Mesodermal cell (in vitro differentiated cells): ENCODE results near the gene HGS.

ENCODE experiments used
- H3K27ac ChIP-seq: 2 replicates; pipeline ENCODE4 v1.7.0; 2013; ENCODE audit warnings: mild to moderate bottlenecking, low read depth, low read length, moderate library complexity; ENCODE audit not compliant: severe bottlenecking
- H3K36me3 ChIP-seq: 2 replicates; pipeline ENCODE4 v1.7.1; 2013; ENCODE audit warnings: mild to moderate bottlenecking, low read length, moderate library complexity; ENCODE audit not compliant: control insufficient read depth, insufficient read depth
- H3K4me1 ChIP-seq: one replicate; pipeline ENCODE4 v1.7.1; 2013; ENCODE audit warnings: mild to moderate bottlenecking, low read length; ENCODE audit not compliant: insufficient read depth, control insufficient read depth, poor library complexity, severe bottlenecking
- H3K4me3 ChIP-seq: 2 replicates; pipeline ENCODE4 v1.7.0; 2013; ENCODE audit warnings: low read length, control low read depth, mild to moderate bottlenecking; ENCODE audit not compliant: insufficient read depth, poor library complexity, severe bottlenecking; ENCODE audit errors: extremely low read depth
- H3K9me3 ChIP-seq: 2 replicates; pipeline ENCODE4 v1.7.1; 2013; ENCODE audit warnings: mild to moderate bottlenecking, low read length, moderate library complexity; ENCODE audit not compliant: control insufficient read depth
- WGBS, 2 experiments: methylation state at CpG; one replicate each; pipeline ENCODE4 v1.1.5; 2013; ENCODE audit warnings: missing lambda C conversion rate in 2 of 2; ENCODE audit not compliant: insufficient coverage in 2 of 2; 5-methylcytosine and 5-hydroxymethylcytosine counted together

The HGS gene

DNA sequence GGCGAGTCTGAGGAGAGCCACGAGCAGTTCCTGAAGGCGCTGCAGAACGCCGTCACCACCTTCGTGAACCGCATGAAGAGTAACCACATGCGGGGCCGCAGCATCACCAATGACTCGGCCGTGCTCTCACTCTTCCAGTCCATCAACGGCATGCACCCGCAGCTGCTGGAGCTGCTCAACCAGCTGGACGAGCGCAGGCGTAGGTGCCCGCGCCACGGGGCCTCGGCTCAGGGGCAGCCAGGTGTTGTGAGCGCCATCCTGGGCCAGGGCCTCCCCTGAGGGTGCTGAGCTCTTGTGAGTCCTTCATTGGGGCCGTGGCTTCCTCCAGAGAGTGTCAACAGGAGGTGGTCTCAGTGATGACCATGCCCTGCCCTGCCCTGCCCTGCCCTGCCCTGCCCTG, 12.0 kb downstream of the HGS start:
- H3K9me3 ChIP-seq = no peaks in the 10 kb centered on the region
- H3K4me1 ChIP-seq = no peaks in the 10 kb centered on the region
- peaks cover 86% of the 10 kb centered on the region for H3K36me3 ChIP-seq
- no peak overlapping the region for H3K4me3 ChIP-seq
- H3K27ac ChIP-seq = no peak overlapping the region
- 97 to 98% methylated on average over 21 to 22 of the region's 22 CpGs for WGBS, 2 experiments

DNA sequence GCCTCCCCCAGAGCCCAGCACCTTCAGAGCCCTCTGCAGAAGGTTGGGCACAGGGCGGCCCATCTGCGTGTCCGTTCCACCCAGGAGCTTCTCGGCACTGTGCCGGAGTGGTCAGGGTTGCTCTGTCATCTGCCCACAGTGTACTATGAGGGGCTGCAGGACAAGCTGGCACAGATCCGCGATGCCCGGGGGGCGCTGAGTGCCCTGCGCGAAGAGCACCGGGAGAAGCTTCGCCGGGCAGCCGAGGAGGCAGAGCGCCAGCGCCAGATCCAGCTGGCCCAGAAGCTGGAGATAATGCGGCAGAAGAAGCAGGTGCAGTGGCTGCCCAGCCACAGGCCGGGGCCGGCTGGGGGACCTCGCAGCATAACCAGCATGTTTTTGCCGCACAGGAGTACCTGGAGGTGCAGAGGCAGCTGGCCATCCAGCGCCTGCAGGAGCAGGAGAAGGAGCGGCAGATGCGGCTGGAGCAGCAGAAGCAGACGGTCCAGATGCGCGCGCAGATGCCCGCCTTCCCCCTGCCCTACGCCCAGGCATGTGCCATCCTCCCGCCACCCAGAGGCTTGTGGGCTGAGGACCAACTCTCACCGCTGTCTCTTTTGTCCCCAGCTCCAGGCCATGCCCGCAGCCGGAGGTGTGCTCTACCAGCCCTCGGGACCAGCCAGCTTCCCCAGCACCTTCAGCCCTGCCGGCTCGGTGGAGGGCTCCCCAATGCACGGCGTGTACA, 12.6 kb downstream of the HGS start:
- 96 to 99% methylated on average over 40 of the region's 40 CpGs for WGBS, 2 experiments
- peaks cover 2% of the 10 kb centered on the region for H3K4me1 ChIP-seq
- no peak overlapping the region for H3K4me3 ChIP-seq
- H3K27ac ChIP-seq = no peak overlapping the region
- no peaks in the 10 kb centered on the region for H3K9me3 ChIP-seq
- peaks cover 85% of the 10 kb centered on the region for H3K36me3 ChIP-seq

DNA sequence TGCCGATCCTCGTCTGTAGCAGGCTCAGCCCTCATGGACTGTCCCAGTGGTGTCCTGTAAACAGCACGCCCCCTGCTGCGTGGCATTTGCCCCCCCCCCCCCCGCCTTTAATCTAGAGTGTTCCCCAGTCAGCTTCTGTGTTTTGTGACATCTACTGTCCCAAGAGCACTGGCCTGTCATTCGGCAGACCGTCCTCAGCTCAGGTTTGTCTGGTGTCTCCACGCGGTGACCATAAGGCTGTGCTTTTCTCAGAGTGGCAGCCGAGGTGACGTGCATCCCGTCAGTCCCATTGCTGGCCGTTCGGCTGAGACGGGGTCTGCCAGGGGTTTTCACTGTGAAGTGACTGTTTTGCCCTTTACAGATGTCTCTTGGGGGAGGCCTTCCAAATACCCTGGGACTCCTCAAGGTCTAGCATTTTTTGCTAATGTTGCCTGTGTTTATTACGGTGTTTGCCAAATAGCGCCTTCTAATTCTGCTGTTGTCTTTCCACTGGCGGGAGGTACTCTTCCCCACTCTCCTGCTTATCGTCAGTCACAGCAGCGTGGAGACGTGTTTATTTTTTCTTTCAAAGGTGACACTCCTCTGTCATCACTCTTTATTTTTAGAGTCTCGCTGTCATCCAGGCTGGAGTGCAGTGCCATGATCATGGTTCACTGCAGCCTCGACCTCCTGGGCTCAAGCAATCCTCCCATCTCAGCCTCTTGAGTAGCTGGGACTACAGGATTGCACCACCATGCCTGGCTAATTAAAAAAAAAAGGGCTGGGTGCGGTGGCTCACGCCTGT, 13.6 kb downstream of the HGS start:
- Histone ChIP-seq H3K36me3 (peaks cover 84% of the 10 kb centered on the region), H3K9me3 (no peaks in the 10 kb centered on the region), H3K4me3 (no peak overlapping the region), H3K27ac (no peak overlapping the region), H3K4me1 (peaks cover 8% of the 10 kb centered on the region)
- 95% methylated on average over 22 to 24 of the region's 25 CpGs for WGBS, 2 experiments

DNA sequence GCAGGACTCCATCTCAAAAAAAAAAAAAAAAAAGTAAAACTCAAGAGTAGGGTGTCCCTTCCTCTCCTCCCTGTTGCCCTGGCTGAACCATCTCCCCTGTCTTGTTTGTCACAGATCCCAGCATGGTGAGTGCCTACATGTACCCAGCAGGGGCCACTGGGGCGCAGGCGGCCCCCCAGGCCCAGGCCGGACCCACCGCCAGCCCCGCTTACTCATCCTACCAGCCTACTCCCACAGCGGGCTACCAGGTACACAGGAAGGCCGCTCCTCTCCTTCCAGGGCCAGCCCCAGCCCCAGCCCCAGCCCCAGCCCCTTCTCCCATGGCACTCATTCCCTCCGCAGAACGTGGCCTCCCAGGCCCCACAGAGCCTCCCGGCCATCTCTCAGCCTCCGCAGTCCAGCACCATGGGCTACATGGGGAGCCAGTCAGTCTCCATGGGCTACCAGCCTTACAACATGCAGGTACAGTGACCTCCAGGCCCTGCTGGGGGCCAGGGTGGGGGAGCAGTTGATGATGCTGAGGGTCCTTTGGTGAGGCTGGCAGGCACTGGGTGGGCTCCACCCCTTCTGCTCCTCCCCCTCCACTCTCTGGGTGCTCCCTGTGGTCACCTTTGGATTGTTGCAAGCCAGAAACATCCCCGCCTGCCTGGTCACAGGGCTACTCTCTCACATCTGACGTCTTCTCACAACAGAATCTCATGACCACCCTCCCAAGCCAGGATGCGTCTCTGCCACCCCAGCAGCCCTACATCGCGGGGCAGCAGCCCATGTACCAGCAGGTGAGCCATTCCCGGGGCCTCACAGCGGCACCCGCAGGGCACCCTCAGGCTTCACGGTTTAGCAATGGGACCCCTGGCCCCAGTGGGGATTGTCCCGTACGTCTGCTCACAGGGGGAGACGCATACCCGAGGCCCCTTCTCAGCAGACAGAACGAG, 16.8 kb downstream of the HGS start:
- H3K27ac ChIP-seq = no peak overlapping the region
- 98% methylated on average over 19 to 24 of the region's 25 CpGs for WGBS, 2 experiments
- H3K9me3 ChIP-seq = no peaks in the 10 kb centered on the region
- H3K36me3 ChIP-seq = peaks cover 67% of the 10 kb centered on the region
- no peak overlapping the region for H3K4me3 ChIP-seq
- peaks cover 13% of the 10 kb centered on the region for H3K4me1 ChIP-seq

DNA sequence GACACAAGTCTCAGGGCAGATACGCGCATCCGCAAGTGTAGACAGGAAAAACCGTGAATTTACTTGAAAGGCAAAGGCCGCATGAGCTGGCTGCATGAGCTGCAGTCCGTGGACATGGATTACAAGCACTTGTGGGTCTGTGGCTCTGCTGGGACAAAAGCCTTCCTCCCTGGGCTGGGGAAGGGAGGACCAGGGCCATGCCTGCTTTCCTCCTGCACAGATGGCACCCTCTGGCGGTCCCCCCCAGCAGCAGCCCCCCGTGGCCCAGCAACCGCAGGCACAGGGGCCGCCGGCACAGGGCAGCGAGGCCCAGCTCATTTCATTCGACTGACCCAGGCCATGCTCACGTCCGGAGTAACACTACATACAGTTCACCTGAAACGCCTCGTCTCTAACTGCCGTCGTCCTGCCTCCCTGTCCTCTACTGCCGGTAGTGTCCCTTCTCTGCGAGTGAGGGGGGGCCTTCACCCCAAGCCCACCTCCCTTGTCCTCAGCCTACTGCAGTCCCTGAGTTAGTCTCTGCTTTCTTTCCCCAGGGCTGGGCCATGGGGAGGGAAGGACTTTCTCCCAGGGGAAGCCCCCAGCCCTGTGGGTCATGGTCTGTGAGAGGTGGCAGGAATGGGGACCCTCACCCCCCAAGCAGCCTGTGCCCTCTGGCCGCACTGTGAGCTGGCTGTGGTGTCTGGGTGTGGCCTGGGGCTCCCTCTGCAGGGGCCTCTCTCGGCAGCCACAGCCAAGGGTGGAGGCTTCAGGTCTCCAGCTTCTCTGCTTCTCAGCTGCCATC, 17.7 kb downstream of the HGS start:
- H3K4me3 ChIP-seq = peak overlapping the region; percentile 92
- 87 to 90% methylated on average over 16 to 20 of the region's 23 CpGs for WGBS, 2 experiments
- H3K36me3 ChIP-seq = peaks cover 68% of the 10 kb centered on the region
- H3K9me3 ChIP-seq = no peaks in the 10 kb centered on the region
- H3K4me1 ChIP-seq = peaks cover 13% of the 10 kb centered on the region
- no peak overlapping the region for H3K27ac ChIP-seq

DNA sequence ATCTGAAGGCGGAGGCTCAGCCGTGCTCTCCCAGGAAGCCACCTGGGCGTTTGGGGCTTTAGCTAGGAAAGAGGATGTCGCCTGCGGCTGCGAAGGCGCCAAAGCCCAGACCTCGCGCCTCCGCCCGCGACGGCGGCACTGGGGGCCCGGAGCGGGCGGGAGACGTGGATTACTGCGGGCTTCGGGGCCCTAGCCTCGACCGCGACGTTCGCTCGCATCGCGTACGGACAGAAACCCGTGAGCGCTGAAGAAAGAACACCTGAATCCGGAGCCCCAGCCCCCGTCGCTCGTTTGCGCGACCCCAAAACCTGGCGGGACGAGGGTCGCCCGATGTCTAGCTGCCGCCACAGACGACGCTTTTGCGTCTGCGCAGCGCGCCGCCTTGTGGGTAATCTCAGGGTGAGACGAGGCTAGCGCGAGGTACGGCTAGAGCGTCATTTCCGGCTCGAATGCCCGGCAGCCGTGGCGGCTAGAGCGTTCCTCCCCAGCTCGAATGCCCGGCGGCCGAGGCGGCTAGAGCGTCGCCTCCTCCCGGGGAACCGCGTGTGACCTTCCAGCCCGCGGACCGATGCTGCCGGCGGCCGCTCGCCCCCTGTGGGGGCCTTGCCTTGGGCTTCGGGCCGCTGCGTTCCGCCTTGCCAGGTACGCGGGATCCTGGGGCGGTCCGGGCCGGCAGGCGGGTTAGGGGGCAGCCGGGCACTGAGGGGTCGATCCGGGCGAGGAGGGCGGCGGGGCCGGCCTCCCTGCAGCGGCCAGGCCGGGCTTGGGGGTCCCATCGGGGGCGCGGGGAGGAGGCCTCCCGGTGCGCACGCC, 19.3 kb downstream of the HGS start, which contains the start of gene MRPL12:
Gene MRPL12, plus strand, starts transcription at position 434 of the 813 bp plus-strand sequence. Its CDS starts 135 bp downstream, at position 569.
- H3K4me1 ChIP-seq = peaks cover 13% of the 10 kb centered on the region
- peaks cover 68% of the 10 kb centered on the region for H3K36me3 ChIP-seq
- peak within 1 kb of the TSS; percentile 88 for H3K27ac ChIP-seq
- WGBS, 2 experiments = 0 to 1% methylated on average over 92 to 93 of the region's 102 CpGs
- H3K4me3 ChIP-seq = peak within 1 kb of the TSS; percentile 92
- H3K9me3 ChIP-seq = no peaks in the 10 kb centered on the region

DNA sequence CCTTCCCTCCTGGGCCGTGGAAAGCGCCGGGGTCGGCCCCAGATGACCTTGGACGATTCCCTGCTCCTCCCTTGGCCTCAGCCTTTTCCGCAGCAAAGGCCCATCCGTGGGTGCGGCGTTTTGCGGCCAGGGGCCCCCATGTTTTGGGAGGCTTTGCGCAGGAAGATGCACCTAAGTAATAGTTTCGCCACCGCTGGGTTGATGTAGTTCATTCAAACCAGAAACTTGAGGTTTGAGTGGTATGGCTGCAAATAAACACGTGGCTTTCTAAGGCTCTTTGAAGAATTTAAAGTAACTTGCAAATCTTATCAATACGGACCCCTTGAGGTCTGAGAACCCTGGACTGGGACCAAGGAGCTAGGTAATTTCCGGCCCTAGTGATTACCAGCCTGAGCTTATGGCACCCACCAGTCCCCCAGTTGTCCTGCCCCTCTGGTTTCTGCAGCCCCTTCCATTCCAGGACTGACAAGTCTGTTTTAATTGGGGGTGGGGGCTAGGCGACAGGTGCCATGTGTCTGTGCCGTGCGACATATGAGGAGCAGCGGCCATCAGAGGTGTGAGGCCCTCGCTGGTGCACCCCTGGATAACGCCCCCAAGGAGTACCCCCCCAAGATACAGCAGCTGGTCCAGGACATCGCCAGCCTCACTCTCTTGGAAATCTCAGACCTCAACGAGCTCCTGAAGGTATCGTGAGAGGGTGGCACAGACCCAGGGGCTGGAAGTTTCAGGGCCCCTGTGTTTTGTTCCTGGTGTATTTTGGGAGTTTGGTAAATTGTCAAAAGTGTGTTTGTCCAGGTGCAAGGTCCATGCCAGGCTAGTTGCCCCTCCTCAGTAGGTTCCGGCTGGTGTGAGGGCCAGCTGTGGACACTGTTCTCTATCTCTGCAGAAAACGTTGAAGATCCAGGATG, 20.2 kb downstream of the HGS start:
- peak overlapping the region; percentile 88 for H3K27ac ChIP-seq
- peaks cover 62% of the 10 kb centered on the region for H3K36me3 ChIP-seq
- H3K4me3 ChIP-seq = peak overlapping the region; percentile 92
- peaks cover 13% of the 10 kb centered on the region for H3K4me1 ChIP-seq
- no peaks in the 10 kb centered on the region for H3K9me3 ChIP-seq
- WGBS, 2 experiments = 24 to 28% methylated on average over 18 to 20 of the region's 27 CpGs

DNA sequence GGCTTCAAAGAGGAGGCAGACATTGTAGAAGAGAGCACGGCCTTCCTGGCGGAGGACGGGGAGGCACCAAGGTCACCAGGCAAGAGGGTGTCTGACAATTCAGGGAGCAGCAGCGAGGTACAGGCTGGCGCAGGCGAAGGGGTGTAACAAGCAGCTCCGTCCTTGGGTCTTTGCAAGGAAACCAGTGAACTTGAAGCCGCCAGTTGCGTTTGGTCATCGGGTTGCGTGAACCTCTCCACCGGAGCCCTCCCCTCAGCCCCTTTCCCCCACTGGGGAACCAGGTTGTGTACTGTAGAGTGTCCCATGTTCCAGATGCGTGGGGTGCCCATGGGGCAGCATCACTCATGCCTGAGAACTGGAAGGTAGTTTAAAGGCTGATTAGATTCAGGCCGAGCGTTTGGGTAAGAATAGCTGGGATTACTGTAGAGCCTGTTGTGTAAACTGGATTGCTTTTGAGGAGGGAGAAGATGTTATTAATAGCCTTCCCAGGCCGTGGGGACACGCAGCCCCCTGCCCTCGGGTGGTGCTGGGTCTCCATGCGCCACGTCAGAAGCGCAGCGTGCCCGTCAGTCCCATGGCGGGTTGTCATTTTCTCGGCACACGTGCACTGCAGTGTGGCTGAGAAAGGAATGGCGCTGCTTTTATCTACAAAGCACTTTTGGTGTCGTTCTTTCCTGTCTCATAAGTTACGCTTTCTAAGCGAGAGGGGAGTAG, 21.9 kb downstream of the HGS start:
- H3K36me3 ChIP-seq = peaks cover 58% of the 10 kb centered on the region
- H3K4me1 ChIP-seq = peaks cover 18% of the 10 kb centered on the region
- no peak overlapping the region for H3K27ac ChIP-seq
- H3K4me3 ChIP-seq = no peak overlapping the region
- H3K9me3 ChIP-seq = no peaks in the 10 kb centered on the region
- WGBS, 2 experiments = 95 to 98% methylated on average over 28 to 29 of the region's 30 CpGs
